Activated naive CD4-positive, alpha-beta T cell treated with anti-CD3 and anti-CD28 coated beads, Interleukin-2, amount 50 U/mL, for 72 hours (primary cell): Measurements from ENCODE around the gene PDE5A. TPM values are rescaled to one million over a fixed set of nuclear protein-coding genes. Genes with fewer than 3 reads are reported as not detected.

Experiments
- ATAC-seq, 2 donors: fragments of 150-1000 bp; cut with Tn5 transposase; 2 replicates each; pipeline ENCODE4 v1.10.0; 2021; ENCODE audit warnings: mild to moderate bottlenecking in 2 of 2, moderate library complexity in 2 of 2
- DNase-seq, 2 donors: peaks; one replicate each; pipeline ENCODE4 v3.0.0; 2021 to 2022; ENCODE audit warnings: low spot score in 2 of 2
- H3K27ac Mint-ChIP-seq, 2 donors: one replicate each; pipeline ENCODE4 v1.8.0; 2022; ENCODE audit warnings: mild to moderate bottlenecking in 2 of 2, mixed read lengths in 2 of 2
- H3K36me3 Mint-ChIP-seq, 2 donors: one replicate each; pipeline ENCODE4 v1.8.0; 2022; ENCODE audit warnings: mixed read lengths in 2 of 2
- H3K9me3 Mint-ChIP-seq, 2 donors: one replicate each; pipeline ENCODE4 v1.8.0; 2022; ENCODE audit warnings: mixed read lengths in 2 of 2
- total RNA-seq, 2 donors: library from RNA; stranded (reverse); gene quantifications; one replicate each; pipeline ENCODE4 v1.2.3, GENCODE V29; 2022

Gene PDE5A
- total RNA-seq, 2 donors from 2014 or later = 0.66 to 0.80 TPM

DNA sequence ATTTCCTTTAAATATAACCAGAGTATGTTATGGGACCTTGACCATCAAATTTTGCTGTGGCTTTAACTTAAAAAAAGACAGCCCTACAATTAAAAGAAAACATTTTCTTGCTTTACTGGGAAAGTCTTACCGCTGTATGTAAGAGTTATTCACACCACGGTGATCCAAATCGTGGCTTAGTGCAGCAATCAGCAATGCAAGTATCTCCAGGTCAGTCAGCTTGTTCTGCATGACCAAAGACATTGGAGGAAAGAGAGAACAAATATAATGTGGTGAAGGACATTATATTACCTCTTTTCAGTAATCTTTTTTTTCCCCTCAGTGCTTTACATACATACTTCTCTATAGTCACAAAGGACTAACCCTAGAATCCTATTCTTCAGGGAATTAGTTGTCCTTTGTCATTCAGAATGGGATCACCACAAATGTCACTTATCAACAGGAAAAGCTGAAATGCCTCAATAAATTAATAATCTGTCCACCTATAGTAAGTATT lies 109.6 kb downstream of the PDE5A start:
- no peak overlapping the region for H3K27ac Mint-ChIP-seq
- ATAC-seq = no peak
- H3K36me3 Mint-ChIP-seq = no peaks in the 10 kb centered on the region
- H3K9me3 Mint-ChIP-seq = no peaks in the 10 kb centered on the region
- DNase-seq = no peak

DNA sequence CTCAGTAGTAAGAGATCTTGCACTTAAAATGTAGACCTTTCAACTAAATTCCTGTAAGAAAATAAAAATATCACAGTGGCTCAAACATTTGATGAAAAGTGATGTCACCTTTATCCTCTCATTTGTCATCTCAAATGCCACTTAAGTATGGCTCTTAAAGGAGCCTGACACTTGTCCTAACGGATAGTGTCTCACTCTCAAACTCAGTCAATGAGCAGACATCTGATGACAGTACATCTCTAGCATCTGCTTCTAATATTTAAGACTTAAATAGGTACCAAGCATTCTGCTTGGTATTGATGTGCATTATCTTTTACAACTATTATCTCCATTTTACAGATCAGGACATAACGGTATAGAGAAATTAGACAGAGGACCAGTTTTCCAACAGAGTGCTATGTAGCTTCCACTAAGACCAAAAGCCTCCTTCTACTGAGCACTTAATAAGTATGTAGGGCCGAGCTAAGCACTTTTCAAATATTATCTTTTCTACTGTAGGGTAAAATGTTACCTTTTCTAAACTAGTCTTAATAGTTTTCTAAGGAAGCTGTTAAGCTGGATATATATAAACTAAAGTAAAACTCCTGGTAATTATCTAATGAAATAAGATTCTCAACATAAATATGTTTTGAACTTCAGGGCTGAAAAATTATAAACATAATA lies 110.2 kb downstream of the PDE5A start:
- no peak for ATAC-seq
- DNase-seq = no peak
- peak overlapping the region in 1 of 2 donors; percentile 13 for H3K27ac Mint-ChIP-seq
- H3K9me3 Mint-ChIP-seq = no peaks in the 10 kb centered on the region
- H3K36me3 Mint-ChIP-seq = no peaks in the 10 kb centered on the region

DNA sequence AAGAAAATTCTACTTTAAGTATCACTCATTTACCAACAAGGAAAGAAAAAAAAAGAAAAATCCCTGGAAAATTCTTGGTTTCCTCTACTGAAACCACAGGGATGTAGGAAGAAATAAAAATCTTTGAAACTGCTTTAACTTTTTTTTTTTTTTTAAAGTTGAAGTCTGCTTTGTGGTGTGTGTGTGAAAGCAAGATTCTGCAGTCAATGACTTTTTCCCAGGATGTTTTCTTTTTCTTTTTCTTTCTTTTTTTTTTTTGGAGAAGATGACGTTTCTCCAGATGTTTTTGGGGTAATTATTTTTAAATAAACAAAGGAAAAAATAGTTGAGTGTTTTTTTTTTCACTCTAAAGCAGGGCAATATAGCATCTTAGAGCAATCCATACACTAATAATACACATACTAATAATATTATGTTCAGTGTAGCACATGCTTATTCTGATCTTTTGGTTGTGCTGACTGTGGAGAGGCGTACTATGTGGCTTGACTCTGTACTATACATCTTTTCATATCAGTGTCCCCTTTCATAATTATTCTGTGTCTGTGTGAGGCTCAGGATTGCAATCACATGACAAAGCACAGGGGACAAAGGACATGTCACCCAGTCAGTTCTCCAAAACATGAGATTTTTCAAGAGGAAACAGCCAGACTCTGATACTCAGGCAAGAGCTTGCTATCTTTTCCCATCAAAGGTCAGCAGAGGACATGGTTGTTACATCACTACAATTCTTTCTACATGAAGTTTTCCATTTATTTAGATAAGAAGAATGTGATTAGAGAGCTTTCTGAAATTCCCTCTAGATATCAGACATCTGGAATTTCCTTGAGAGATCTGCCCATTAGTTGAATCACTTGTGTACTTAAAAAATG lies 111.0 kb downstream of the PDE5A start:
- no peak overlapping the region for H3K27ac Mint-ChIP-seq
- no peak for ATAC-seq
- no peak for DNase-seq
- H3K9me3 Mint-ChIP-seq = no peaks in the 10 kb centered on the region
- H3K36me3 Mint-ChIP-seq = no peaks in the 10 kb centered on the region

DNA sequence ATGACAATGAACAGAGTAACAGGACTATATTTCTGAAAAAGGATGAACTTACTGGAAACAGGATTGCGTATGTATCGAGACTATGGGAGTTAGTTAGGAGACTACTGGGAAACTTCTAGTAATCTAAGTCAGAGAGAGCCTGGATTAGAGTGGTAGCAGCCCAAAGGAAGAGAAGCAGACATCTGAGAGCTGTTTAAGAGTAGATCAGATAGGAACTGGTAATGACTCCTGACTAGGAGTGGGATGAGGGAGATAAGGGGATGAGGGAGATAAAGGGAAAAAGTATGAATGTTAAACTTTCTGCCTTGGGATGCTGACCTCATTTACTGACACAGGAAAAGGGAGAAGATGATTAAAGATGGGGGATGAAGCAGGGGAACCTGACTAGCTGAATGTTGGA lies 116.2 kb downstream of the PDE5A start:
- H3K27ac Mint-ChIP-seq = no peak overlapping the region
- H3K9me3 Mint-ChIP-seq = no peaks in the 10 kb centered on the region
- H3K36me3 Mint-ChIP-seq = no peaks in the 10 kb centered on the region
- ATAC-seq (no peak), DNase-seq (no peak)

DNA sequence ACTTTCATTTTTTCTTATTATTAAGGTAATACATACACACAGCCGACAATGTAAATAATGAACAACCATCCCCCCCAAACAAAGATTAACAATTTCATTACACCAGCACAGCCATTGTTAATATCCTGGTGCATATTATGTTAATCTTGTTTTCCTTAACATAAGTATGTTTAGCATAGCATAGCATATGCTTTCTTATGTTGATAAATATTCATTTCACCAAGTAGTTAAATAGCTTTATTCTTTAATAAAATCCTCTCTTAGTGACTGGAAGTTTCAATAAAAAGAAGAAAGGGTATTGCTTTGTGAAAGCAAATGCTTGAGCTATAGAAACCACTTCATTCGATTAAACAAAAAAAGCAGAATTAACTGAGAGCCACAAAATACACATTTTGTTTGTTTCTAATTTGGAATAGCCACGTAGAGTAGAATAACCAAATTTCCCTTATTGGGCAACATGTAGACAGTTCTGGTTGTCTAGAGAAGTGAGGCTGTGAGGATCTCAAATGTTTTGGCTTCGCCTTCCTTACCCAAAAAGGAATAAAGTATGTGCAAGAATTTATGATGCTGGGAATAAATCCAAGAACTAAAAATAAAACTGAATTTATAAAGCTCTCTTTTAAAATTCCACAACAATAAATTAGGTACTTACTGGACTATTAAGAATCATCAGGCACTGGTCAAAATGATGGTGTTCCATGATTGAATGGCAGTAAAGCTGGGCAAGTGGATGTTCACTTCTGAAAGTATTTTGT lies 118.0 kb downstream of the PDE5A start:
- Mint-ChIP-seq H3K9me3 (no peaks in the 10 kb centered on the region), H3K27ac (no peak overlapping the region), H3K36me3 (no peaks in the 10 kb centered on the region)
- ATAC-seq (no peak), DNase-seq (no peak)

DNA sequence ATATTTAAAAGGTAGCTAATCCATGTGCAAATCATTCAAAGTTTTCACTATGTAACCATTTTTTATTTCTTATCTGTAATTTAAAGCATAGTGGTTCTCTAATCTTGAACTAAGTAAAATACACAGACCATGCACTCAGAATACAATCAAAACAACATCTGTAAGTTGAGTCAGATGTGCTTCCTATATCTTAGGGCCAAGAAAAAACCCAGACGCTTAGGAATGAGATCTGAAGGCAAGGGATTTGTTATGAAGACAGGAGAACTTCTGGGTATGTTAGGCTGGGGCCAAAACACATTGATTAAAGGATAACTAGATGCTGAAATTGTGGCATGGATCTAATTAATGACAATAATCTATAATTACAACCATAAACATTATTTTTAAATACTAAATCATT lies 120.3 kb downstream of the PDE5A start:
- H3K36me3 Mint-ChIP-seq = no peaks in the 10 kb centered on the region

DNA sequence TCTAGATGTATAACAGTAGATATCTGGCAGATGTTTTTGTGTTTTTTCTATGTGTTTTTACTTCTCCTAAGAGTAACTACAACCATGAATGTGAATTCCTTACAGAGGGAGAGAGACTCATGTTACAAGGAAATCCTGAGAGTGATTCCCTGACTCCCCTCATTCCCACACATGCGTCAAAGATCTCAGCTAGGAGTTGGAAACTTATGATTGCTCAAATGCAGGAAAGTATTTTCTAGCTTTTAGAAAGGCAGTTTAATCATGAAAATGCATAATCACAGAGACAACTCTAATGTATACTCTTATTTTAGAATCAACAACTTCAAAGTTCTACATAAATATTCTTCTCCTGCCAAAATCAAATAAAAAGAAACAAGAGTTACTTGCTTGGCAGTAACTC lies 121.8 kb downstream of the PDE5A start:
- ATAC-seq = no peak
- no peaks in the 10 kb centered on the region for H3K36me3 Mint-ChIP-seq
- H3K9me3 Mint-ChIP-seq = no peaks in the 10 kb centered on the region
- no peak overlapping the region for H3K27ac Mint-ChIP-seq
- no peak for DNase-seq

More for the DNA sequence above, 120.3 kb downstream of the PDE5A start:
- Mint-ChIP-seq H3K27ac (no peak overlapping the region), H3K9me3 (no peaks in the 10 kb centered on the region)
- ATAC-seq (no peak), DNase-seq (no peak)

DNA sequence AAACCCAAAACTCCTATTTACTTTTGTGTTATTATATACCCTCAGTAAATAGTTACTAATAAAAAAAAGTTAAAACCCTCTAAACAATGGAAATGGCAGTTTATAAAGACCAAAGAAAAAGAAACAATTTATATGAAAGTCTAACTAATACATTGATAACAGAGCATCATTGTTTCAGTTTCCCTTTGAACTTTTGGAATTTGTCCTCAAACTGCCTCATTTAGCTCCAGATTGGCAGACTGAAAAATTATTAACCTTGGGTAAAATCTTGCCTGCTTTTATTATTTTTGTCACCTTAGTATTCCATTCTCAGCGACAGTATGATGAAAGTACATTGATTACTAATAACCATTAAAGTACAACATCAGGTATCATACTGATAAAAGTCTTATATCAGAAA lies 124.0 kb downstream of the PDE5A start:
- H3K27ac Mint-ChIP-seq = no peak overlapping the region
- no peaks in the 10 kb centered on the region for H3K36me3 Mint-ChIP-seq
- no peaks in the 10 kb centered on the region for H3K9me3 Mint-ChIP-seq
- DNase-seq (no peak), ATAC-seq (no peak)

DNA sequence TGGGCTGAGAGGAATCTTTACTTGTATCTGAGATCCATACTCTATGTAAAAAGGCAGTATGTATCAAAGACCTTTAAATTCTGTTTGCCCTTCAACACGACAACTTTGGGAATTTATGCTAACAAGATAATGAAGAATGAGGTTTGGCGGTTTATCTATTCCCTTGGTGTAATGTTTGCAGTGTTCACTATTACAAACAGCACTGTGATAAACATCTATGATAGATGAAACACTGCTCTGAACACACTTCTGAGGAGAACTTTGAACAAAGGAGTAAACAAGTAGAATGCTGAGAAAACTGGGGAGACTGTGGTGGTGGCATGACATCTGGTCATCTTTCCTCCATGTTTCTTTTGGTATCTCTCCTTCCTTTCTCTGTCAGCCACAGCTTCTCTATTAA lies 126.9 kb downstream of the PDE5A start:
- no peak for DNase-seq
- no peak for ATAC-seq
- Mint-ChIP-seq H3K27ac (no peak overlapping the region), H3K36me3 (no peaks in the 10 kb centered on the region), H3K9me3 (no peaks in the 10 kb centered on the region)

DNA sequence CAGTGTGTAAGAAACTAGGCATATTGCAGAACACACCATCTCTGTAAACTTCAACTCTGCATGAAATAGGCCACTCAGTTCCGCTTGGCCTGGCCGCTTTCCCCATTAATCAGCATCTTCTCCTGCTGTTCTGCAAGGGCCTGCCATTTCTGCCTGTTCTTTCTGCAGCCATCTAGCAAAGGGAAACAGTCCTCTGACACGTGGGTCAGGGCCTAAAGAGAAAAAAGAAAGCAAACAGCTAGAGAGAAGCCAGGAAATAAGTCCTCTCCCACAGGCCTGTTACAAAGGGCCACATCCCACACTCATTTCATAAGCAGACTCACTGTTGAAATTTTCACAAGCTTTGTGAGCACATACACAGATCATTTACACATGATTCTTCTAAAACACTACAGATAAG lies 130.1 kb downstream of the PDE5A start:
- H3K27ac Mint-ChIP-seq = peak overlapping the region in 1 of 2 donors; percentile 10
- DNase-seq (no peak), ATAC-seq (no peak)
- H3K36me3 Mint-ChIP-seq = no peaks in the 10 kb centered on the region
- no peaks in the 10 kb centered on the region for H3K9me3 Mint-ChIP-seq

DNA sequence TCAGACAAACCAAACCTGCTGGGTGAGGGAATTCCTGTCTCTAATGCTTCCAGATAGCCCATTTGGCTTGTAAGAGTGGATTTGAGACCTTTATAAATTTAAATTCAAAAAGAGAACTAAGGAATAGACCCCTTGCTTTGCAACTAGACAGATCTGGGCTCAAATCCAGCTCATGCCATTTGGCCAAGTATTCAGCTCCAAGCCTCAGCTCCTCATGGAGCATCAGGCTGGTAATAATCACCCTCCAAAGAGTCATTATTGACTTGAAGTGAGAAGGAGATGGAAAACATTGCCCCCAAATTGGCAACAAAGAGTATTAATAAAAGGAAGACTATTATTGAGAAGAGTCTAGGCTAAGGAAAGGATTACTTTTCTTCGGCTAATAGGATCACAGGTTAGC lies 134.7 kb downstream of the PDE5A start:
- ATAC-seq (no peak), DNase-seq (no peak)
- Mint-ChIP-seq H3K36me3 (no peaks in the 10 kb centered on the region), H3K27ac (no peak overlapping the region), H3K9me3 (no peaks in the 10 kb centered on the region)

DNA sequence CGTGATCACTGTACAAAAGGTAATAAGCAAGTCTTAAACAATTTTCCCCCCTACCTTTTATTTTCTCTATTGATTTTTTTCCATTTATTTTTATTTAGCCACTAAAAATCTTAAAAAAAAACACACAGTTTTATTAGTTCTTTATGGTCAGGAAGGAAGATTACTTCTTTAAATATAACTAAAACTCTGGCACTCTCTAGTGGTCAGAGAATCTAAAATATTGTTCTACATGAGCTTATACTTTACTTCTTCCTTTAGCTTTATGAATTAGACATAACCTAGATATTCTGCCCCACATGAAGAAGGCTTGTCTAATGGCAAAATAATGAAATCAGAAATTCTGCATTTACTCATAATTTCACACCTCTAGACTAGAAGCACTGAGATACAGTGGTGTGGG lies 135.2 kb downstream of the PDE5A start:
- ATAC-seq = no peak
- H3K9me3 Mint-ChIP-seq = no peaks in the 10 kb centered on the region
- no peaks in the 10 kb centered on the region for H3K36me3 Mint-ChIP-seq

DNA sequence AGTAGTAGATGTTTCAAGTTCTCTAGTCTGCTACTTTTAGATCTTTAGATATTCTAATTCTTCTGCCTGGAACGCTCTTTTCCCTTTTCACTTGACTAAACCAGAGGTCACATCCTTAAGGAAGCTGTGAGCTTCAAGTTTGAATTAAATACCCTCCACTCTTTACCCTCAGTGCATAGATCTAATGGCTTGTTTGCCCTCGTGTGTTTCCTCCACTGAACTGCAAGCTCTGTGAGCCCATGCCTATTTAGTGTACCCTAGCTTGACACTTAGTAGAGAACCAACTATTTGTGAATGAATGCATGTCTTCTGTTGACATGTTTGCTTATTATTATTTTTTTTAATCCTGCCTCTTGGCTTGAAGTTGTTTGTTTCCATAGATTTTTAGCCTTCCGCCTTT lies 138.3 kb downstream of the PDE5A start:
- peaks cover 0 to 2% of the 10 kb centered on the region in 2 donors for H3K36me3 Mint-ChIP-seq
- no peak for ATAC-seq
- no peak overlapping the region for H3K27ac Mint-ChIP-seq
- DNase-seq = no peak
- H3K9me3 Mint-ChIP-seq = no peaks in the 10 kb centered on the region

More for the DNA sequence above, 135.2 kb downstream of the PDE5A start:
- DNase-seq = no peak
- H3K27ac Mint-ChIP-seq = peak overlapping the region in 1 of 2 donors; percentile 22

DNA sequence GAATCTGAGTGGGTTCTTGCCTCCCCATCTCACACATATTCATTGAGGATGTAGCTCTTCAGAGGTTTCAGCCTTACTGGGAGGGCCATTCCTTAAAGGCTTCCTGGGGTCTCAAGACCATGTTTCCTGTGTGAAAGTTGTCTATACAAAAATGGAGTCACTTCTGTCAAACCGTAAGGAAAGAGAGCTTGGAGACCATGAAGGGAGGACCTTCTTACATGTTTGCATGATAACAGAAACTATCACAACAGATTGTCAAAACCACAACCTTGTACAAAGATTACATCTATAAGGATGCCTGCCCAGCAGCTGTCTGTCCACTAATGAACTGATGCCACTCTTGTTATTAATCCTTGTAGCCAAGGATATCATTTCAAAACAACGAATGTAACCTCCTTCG lies 139.3 kb downstream of the PDE5A start:
- ATAC-seq (no peak), DNase-seq (no peak)
- H3K27ac Mint-ChIP-seq = no peak overlapping the region
- peaks cover 4 to 8% of the 10 kb centered on the region in 2 donors for H3K36me3 Mint-ChIP-seq
- H3K9me3 Mint-ChIP-seq = peaks cover 3 to 5% of the 10 kb centered on the region in 2 donors

DNA sequence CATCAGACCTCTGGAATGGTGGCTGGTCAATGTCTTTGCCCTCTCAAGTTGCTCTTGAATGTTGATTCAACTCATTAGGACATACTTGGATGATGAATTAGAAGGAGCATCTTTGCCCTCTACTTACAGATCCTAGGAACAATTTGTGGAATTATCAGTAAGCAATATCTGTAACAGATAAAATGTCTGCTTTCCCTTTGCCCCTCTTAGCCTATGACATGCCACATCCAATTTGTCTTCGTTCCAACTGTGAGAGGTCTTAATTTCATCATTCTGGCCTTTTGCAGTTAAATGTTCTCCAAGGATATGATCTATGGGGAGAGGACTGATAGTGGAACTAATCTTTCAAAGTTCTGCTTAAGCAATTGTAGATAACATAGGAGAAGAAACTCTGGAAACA lies 148.3 kb downstream of the PDE5A start:
- DNase-seq = no peak
- peaks cover 46 to 51% of the 10 kb centered on the region in 2 donors for H3K36me3 Mint-ChIP-seq

DNA sequence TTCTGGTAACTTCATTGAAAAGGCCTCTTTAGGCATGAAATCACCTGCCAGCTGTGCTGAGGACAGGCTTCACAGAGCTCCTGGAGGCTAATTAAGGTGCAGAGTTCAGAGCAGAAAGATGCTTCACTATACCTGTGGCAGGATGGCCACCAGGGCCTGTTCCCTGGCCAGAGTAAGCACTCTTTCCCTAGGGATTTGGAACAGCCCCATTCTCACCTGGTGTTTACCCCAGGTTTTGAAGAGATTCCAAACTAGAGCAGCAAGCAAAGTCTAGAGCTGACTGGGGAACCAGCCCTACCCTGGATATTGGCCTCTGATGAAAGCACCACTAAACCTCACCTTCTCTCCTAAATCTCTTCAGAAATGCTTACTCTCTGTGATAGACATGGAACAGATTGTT lies 148.8 kb downstream of the PDE5A start:
- ATAC-seq (no peak), DNase-seq (no peak)
- H3K36me3 Mint-ChIP-seq = peaks cover 46 to 48% of the 10 kb centered on the region in 2 donors

More for the DNA sequence above, 148.3 kb downstream of the PDE5A start:
- Mint-ChIP-seq H3K27ac (no peak overlapping the region), H3K9me3 (peaks cover 9 to 15% of the 10 kb centered on the region in 2 donors)
- no peak for ATAC-seq

More for the DNA sequence above, 148.8 kb downstream of the PDE5A start:
- Mint-ChIP-seq H3K27ac (no peak overlapping the region), H3K9me3 (peaks cover 9 to 15% of the 10 kb centered on the region in 2 donors)
